Neural progenitor cell (in vitro differentiated cells): ENCODE data around the gene PGGT1B.

ENCODE experiments used
- CTCF ChIP-seq: fragments of 200-600 bp; sonication (generic); IDR thresholded peaks from 2 replicates; pipeline ENCODE4 v1.5.1; 2017; ENCODE audit warnings: antibody characterized with exemption, mild to moderate bottlenecking
- EZH2 ChIP-seq: fragments of 200-600 bp; sonication (generic); IDR thresholded peaks from 2 replicates; pipeline ENCODE4 v1.6.1; 2017; ENCODE audit warnings: antibody characterized with exemption, mild to moderate bottlenecking, moderate library complexity

- TF ChIP-seq CTCF (no peak), EZH2 (no peak)
Observed at GRCh38 chr5:115179030-115179393, 83.7 kb downstream of the PGGT1B start.
